Activated CD4-positive, alpha-beta T cell treated with anti-CD3 and anti-CD28 coated beads for 36 hours (primary cell): ENCODE measurements around the gene KRTAP9-3. TPM values are rescaled to one million over a fixed set of nuclear protein-coding genes. Genes with fewer than 3 reads are reported as not detected.
"Not testable (repeated sequence)": the region's sequence is repeated elsewhere in the genome, so short reads cannot be mapped to it uniquely, and the experiment has no call there.

Experiments used
- ATAC-seq: fragments of 200-7000 bp; cut with Tn5 transposase; one replicate; pipeline ENCODE4 v1.10.0; 2021; ENCODE audit warnings: mild to moderate bottlenecking, moderate library complexity
- CTCF ChIA-PET: fragments of 350-600 bp; sonication (Branson Sonifier 250); formaldehyde crosslinking; loops from one replicate; lab custom pipeline; 2021; ENCODE audit warnings: antibody characterized with exemption; lab: Charles Lee
- POLR2A ChIA-PET: fragments of 350-600 bp; sonication (Branson Sonifier 250); formaldehyde crosslinking; loops from one replicate; lab custom pipeline; 2021; ENCODE audit warnings: antibody characterized with exemption, inconsistent platforms; lab: Charles Lee
- DNase-seq: peaks from one replicate; pipeline ENCODE4 v3.0.0-alpha.2; 2020
- H3K27ac Mint-ChIP-seq: one replicate; pipeline ENCODE4 v1.8.0; 2021; ENCODE audit warnings: mixed read lengths
- H3K27me3 Mint-ChIP-seq: one replicate; pipeline ENCODE4 v1.8.0; 2021; ENCODE audit warnings: mixed read lengths
- H3K36me3 Mint-ChIP-seq: one replicate; pipeline ENCODE4 v1.8.0; 2021; ENCODE audit warnings: low read depth, mixed read lengths
- H3K4me1 Mint-ChIP-seq: one replicate; pipeline ENCODE4 v1.8.0; 2021; ENCODE audit warnings: mixed read lengths
- H3K4me3 Mint-ChIP-seq: one replicate; pipeline ENCODE4 v1.8.0; 2021; ENCODE audit warnings: mild to moderate bottlenecking, moderate library complexity, mixed read lengths
- H3K9me3 Mint-ChIP-seq: one replicate; pipeline ENCODE4 v1.8.0; 2021; ENCODE audit warnings: low read depth, mixed read lengths
- intact Hi-C, 2 experiments: fragments of 100-400 bp; cut with DNase I in 1 of 2; cut with micrococcal nuclease in 1 of 2; formaldehyde crosslinking; loops; one replicate each; pipeline versions ENCODE4 v1.14.2 to v1.15.1; 2022 to 2024; cut with DNase I, micrococcal nuclease
- total RNA-seq, 2 experiments: library from RNA; stranded (reverse); gene quantifications; one replicate each; pipeline ENCODE4 v1.2.3, GENCODE V29; 2021

The KRTAP9-3 gene
- total RNA-seq, 2 experiments from 2014 or later, result not detected

DNA sequence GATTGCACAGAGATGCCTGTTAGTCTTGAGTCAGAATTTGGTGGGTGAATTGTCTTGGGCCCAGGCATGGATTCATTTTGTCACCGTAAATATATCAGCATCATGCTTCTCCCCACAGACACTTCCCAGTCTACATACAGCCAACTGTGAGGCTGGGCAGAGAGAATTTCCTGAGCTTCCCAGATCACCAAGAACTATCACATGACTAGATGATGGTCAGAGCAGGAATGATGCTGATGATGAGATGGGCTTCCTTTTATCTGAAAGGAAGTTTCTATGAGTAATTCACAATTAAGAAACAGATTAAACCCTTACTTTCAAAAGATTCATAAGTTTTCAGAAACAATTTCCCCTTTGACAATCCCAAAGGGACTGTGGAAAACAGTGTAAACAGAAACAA, 22.6 kb downstream of the KRTAP9-3 start:
- H3K4me1 Mint-ChIP-seq, result no peaks in the 10 kb centered on the region
- H3K27me3 Mint-ChIP-seq, result peaks cover 4% of the 10 kb centered on the region
- POLR2A ChIA-PET, result no interaction called here
- H3K27ac Mint-ChIP-seq, result no peak overlapping the region
- H3K9me3 Mint-ChIP-seq, result no peaks in the 10 kb centered on the region
- H3K36me3 Mint-ChIP-seq, result no peaks in the 10 kb centered on the region
- CTCF ChIA-PET, result no interaction called here
- ATAC-seq, result no peak
- intact Hi-C loops, result no loop called here
- no peak for DNase-seq
- H3K4me3 Mint-ChIP-seq, result no peak overlapping the region

GRCh38 chr17:41255381-41256290, 23.4 kb downstream of the KRTAP9-3 start, which contains the start of gene KRTAP9-9:
TSS of gene KRTAP9-9 (plus strand) at chr17:41255384.
- intact Hi-C loops, H3K4me1 Mint-ChIP-seq, DNase-seq, H3K9me3 Mint-ChIP-seq, H3K36me3 Mint-ChIP-seq, H3K27me3 Mint-ChIP-seq, H3K4me3 Mint-ChIP-seq, ATAC-seq, POLR2A ChIA-PET, CTCF ChIA-PET, H3K27ac Mint-ChIP-seq: not testable (repeated sequence)

- intact Hi-C loops, result no loop called here
- DNase-seq, result no peak
- CTCF ChIA-PET, result no interaction called here
- Mint-ChIP-seq H3K36me3 (no peaks in the 10 kb centered on the region), H3K9me3 (no peaks in the 10 kb centered on the region), H3K4me3 (no peak overlapping the region), H3K27me3 (peaks cover 4% of the 10 kb centered on the region), H3K4me1 (peaks cover 13% of the 10 kb centered on the region), H3K27ac (no peak overlapping the region)
- POLR2A ChIA-PET, result no interaction called here
- no peak for ATAC-seq
Measured at GRCh38 chr17:41256291-41256685, 24.0 kb downstream of the KRTAP9-3 start.

DNA sequence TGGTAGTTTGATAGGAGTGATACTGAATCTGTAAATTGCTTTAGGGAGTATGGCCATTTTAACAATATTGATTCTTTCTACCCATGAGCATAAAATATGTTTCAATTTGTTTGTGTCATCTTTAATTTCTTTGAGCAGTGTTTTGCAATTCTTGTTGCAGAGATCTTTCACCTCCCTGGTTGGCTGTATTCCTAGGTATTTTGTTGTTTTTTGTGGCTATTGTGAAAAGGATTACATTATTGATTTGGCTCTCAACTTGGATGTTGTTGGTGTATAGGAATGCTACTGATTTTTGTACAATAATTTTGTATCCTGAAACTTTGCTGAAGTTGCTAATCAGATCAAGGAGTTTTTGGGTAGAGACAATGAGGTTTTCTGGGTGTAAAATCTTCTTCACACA, 26.2 kb downstream of the KRTAP9-3 start:
- H3K4me3 Mint-ChIP-seq, result no peak overlapping the region
- peaks cover 16% of the 10 kb centered on the region for H3K4me1 Mint-ChIP-seq
- ATAC-seq, result no peak
- H3K36me3 Mint-ChIP-seq, result no peaks in the 10 kb centered on the region
- CTCF ChIA-PET, result no interaction called here
- intact Hi-C loops, result no loop called here
- DNase-seq, result no peak
- H3K27ac Mint-ChIP-seq, result no peak overlapping the region
- POLR2A ChIA-PET, result no interaction called here
- H3K27me3 Mint-ChIP-seq, result peaks cover 4% of the 10 kb centered on the region
- H3K9me3 Mint-ChIP-seq, result no peaks in the 10 kb centered on the region

GRCh38 chr17:41263212-41263611, 31.0 kb downstream of the KRTAP9-3 start:
- peaks cover 18% of the 10 kb centered on the region for H3K4me1 Mint-ChIP-seq
- no peaks in the 10 kb centered on the region for H3K36me3 Mint-ChIP-seq
- H3K9me3 Mint-ChIP-seq, result no peaks in the 10 kb centered on the region

DNA sequence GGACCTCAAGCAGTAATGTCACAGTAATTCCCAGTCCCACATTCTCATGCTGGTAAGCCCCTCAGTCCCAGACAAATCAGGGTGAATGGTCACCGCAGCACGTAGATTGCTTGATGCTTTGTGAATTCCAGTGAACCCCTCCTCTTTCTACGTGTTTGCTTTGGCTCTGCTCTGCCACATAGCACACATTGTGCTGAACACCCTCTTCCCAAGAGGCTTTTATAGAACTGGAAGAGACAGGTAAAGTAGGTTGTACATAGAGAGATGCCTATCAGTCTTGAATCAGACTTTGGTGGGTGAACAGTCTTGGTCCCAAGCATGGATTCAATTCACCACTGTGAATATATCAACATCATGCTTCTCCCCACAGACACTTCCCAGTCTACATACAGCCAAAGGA, 32.4 kb downstream of the KRTAP9-3 start:
- ATAC-seq (no peak), DNase-seq (no peak)
- peaks cover 18% of the 10 kb centered on the region for H3K4me1 Mint-ChIP-seq
- H3K9me3 Mint-ChIP-seq, result no peaks in the 10 kb centered on the region
- no peak overlapping the region for H3K4me3 Mint-ChIP-seq
- POLR2A ChIA-PET, result no interaction called here
- no peaks in the 10 kb centered on the region for H3K36me3 Mint-ChIP-seq
- CTCF ChIA-PET, result no interaction called here
- intact Hi-C loops, result no loop called here
- H3K27ac Mint-ChIP-seq, result no peak overlapping the region
- no peaks in the 10 kb centered on the region for H3K27me3 Mint-ChIP-seq

More at GRCh38 chr17:41263212-41263611, 31.0 kb downstream of the KRTAP9-3 start:
- no peak overlapping the region for H3K27ac Mint-ChIP-seq
- ChIA-PET CTCF (no interaction called here), POLR2A (no interaction called here)
- no peaks in the 10 kb centered on the region for H3K27me3 Mint-ChIP-seq
- intact Hi-C loops, result no loop called here
- DNase-seq (no peak), ATAC-seq (no peak)
- no peak overlapping the region for H3K4me3 Mint-ChIP-seq

GRCh38 chr17:41265078-41265477, 32.8 kb downstream of the KRTAP9-3 start, which contains the start of gene KRTAP9-6:
TSS of gene KRTAP9-6 (plus strand) at chr17:41265378. CDS start at chr17:41265378, 0 bp downstream.
- ATAC-seq (no peak), DNase-seq (no peak)
- no peaks in the 10 kb centered on the region for H3K27me3 Mint-ChIP-seq
- H3K9me3 Mint-ChIP-seq, result no peaks in the 10 kb centered on the region
- H3K36me3 Mint-ChIP-seq, result no peaks in the 10 kb centered on the region
- H3K4me1 Mint-ChIP-seq, result peaks cover 18% of the 10 kb centered on the region
- no peak within 1 kb of the TSS for H3K4me3 Mint-ChIP-seq
- intact Hi-C loops, result no loop called here
- H3K27ac Mint-ChIP-seq, result no peak within 1 kb of the TSS
- ChIA-PET CTCF (no interaction called here), POLR2A (no interaction called here)

DNA sequence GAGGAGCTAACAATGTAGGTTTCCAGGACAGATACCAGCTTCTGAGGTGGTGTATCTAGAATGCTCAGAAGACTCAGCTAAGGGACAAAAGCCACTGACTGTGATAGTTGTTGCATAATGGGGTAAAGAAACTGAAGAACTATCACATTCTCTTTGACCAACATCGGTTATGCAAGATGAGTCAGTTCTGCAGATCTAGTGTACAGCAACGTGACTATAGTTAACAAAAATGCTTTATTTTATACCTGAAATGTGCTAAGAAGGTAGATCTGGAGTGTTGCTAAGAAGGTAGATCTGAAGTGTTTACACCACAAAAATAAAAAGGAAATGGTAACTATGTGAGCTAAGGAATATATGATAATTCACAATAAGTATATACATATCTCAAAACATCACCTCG, 35.5 kb downstream of the KRTAP9-3 start:
- Mint-ChIP-seq H3K4me1 (peaks cover 3% of the 10 kb centered on the region), H3K27ac (no peak overlapping the region)
- CTCF ChIA-PET, result no interaction called here

GRCh38 chr17:41271323-41271722, 39.1 kb downstream of the KRTAP9-3 start:
- CTCF ChIA-PET, H3K27me3 Mint-ChIP-seq, H3K9me3 Mint-ChIP-seq, H3K27ac Mint-ChIP-seq, DNase-seq, H3K36me3 Mint-ChIP-seq, H3K4me3 Mint-ChIP-seq, ATAC-seq, H3K4me1 Mint-ChIP-seq, intact Hi-C loops, POLR2A ChIA-PET: not testable (repeated sequence)

More for the DNA sequence above, 35.5 kb downstream of the KRTAP9-3 start:
- intact Hi-C loops, result no loop called here
- Mint-ChIP-seq H3K36me3 (no peaks in the 10 kb centered on the region), H3K27me3 (no peaks in the 10 kb centered on the region), H3K4me3 (no peak overlapping the region), H3K9me3 (no peaks in the 10 kb centered on the region)
- ATAC-seq (no peak), DNase-seq (no peak)
- POLR2A ChIA-PET, result no interaction called here

DNA sequence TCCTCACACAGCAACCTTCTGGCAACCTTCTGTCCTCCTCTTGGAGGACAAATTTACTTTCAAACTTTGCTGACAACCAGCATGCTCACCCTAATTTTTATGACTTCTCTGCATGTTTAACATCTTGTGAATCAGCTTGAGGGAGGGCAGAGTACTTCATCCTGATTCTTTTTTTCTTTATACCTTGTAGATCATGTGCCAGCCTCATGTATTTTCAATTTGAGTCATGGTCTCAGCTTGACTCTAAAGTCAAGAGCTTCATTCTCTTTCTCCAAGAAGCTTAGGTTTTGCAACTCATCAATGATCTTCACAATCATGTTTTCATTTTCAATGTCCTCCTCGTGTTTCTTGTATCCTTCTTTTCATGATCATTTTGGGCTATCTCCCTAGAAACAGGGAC, 39.6 kb downstream of the KRTAP9-3 start:
- intact Hi-C loops, result no loop called here
- DNase-seq (no peak), ATAC-seq (no peak)
- no peaks in the 10 kb centered on the region for H3K4me1 Mint-ChIP-seq
- no peak overlapping the region for H3K4me3 Mint-ChIP-seq
- no peak overlapping the region for H3K27ac Mint-ChIP-seq
- no peaks in the 10 kb centered on the region for H3K9me3 Mint-ChIP-seq
- CTCF ChIA-PET, result no interaction called here
- POLR2A ChIA-PET, result no interaction called here
- peaks cover 7% of the 10 kb centered on the region for H3K27me3 Mint-ChIP-seq
- no peaks in the 10 kb centered on the region for H3K36me3 Mint-ChIP-seq

DNA sequence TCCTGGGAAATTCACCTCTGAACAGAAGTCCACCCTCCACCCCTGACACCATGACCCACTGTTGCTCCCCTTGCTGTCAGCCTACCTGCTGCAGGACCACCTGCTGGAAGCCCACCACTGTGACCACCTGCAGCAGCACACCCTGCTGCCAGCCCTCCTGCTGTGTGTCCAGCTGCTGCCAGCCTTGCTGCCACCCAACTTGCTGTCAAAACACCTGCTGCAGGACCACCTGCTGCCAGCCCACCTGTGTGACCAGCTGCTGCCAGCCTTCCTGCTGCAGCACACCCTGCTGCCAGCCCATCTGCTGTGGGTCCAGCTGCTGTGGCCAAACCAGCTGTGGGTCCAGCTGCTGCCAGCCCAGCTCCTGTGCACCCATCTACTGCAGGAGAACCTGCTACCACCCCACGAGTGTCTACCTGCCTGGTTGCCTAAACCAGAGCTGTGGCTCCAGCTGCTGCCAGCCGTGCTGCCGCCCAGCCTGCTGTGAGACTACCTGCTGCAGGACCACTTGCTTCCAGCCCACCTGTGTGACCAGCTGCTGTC, 43.5 kb downstream of the KRTAP9-3 start, which contains the start of gene KRTAP9-7:
Gene KRTAP9-7, plus strand, starts transcription at position 51 of the 543 bp plus-strand sequence. Its CDS starts 0 bp downstream, at position 51.
- H3K9me3 Mint-ChIP-seq, H3K27me3 Mint-ChIP-seq, H3K4me3 Mint-ChIP-seq, DNase-seq, H3K27ac Mint-ChIP-seq, H3K4me1 Mint-ChIP-seq, H3K36me3 Mint-ChIP-seq, POLR2A ChIA-PET, ATAC-seq: not testable (repeated sequence)
- intact Hi-C loops, result loop anchor here in 1 of 2 experiments (1.0 kb wide), 1 partner anchor 14 kb away; no protein-coding TSS in a partner anchor
- CTCF ChIA-PET, result interaction anchor here (0.7 kb wide), 1 partner anchor 1943 kb away, joined by 4 read pairs; no protein-coding TSS in a partner anchor
